Measurements from ENCODE around the gene CCNQ.

- TF ChIP-seq REST (IDR thresholded peaks at IDR 0.05; ENCODE audit: insufficient replicate concordance, low read depth), result no peak
- TF ChIP-seq, protein P1, sequence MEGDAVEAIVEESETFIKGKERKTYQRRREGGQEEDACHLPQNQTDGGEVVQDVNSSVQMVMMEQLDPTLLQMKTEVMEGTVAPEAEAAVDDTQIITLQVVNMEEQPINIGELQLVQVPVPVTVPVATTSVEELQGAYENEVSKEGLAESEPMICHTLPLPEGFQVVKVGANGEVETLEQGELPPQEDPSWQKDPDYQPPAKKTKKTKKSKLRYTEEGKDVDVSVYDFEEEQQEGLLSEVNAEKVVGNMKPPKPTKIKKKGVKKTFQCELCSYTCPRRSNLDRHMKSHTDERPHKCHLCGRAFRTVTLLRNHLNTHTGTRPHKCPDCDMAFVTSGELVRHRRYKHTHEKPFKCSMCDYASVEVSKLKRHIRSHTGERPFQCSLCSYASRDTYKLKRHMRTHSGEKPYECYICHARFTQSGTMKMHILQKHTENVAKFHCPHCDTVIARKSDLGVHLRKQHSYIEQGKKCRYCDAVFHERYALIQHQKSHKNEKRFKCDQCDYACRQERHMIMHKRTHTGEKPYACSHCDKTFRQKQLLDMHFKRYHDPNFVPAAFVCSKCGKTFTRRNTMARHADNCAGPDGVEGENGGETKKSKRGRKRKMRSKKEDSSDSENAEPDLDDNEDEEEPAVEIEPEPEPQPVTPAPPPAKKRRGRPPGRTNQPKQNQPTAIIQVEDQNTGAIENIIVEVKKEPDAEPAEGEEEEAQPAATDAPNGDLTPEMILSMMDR (IDR thresholded peaks at IDR 0.05; ENCODE audit: insufficient read depth, low read length), result no peak
Measured at GRCh38 chrX:153628129-153628528, 29.2 kb upstream of the CCNQ start.
